H9 (cell line): ENCODE results near the gene DGUOK. TPM values are rescaled to one million over a fixed set of nuclear protein-coding genes. Genes with fewer than 3 reads are reported as not detected.
"Not testable (repeated sequence)": the region's sequence is repeated elsewhere in the genome, so short reads cannot be mapped to it uniquely, and the experiment has no call there.

Experiments used
- DNase-seq: peaks from one replicate; pipeline ENCODE4 v3.0.0-alpha.2; 2017
- H2AFZ ChIP-seq: one replicate; pipeline ENCODE4 v1.6.1; 2013; ENCODE audit warnings: mild to moderate bottlenecking, low read length, control low read depth, moderate library complexity
- H2AK5ac ChIP-seq: 2 replicates; pipeline ENCODE4 v1.6.1; 2013; ENCODE audit warnings: low read length, control low read depth, mixed read lengths; ENCODE audit not compliant: insufficient read length
- H2BK120ac ChIP-seq: one replicate; pipeline ENCODE4 v1.6.1; 2013; ENCODE audit warnings: low read depth, mild to moderate bottlenecking, low read length, control low read depth, inconsistent platforms; ENCODE audit not compliant: poor library complexity, severe bottlenecking
- H2BK12ac ChIP-seq: 2 replicates; pipeline ENCODE4 v1.6.1; 2013; ENCODE audit warnings: low read length, control low read depth, mixed read lengths, low read depth; ENCODE audit not compliant: insufficient read length
- H2BK15ac ChIP-seq: 2 replicates; pipeline ENCODE4 v1.6.1; 2013; ENCODE audit warnings: low read depth, low read length, control low read depth
- H2BK20ac ChIP-seq: one replicate; pipeline ENCODE4 v1.6.1; 2013; ENCODE audit warnings: low read depth, mild to moderate bottlenecking, low read length, control low read depth, inconsistent platforms; ENCODE audit not compliant: poor library complexity, severe bottlenecking
- H2BK5ac ChIP-seq: 2 replicates; pipeline ENCODE4 v1.6.1; 2013; ENCODE audit warnings: low read length, control low read depth, mixed read lengths; ENCODE audit not compliant: insufficient read length
- H3K14ac ChIP-seq: 2 replicates; pipeline ENCODE4 v1.6.1; 2013; ENCODE audit warnings: low read length, control low read depth; ENCODE audit not compliant: insufficient read depth
- H3K18ac ChIP-seq: 2 replicates; pipeline ENCODE4 v1.6.1; 2013; ENCODE audit warnings: low read depth, mild to moderate bottlenecking, mixed read lengths, low read length, control low read depth; ENCODE audit not compliant: insufficient read length
- H3K23ac ChIP-seq: 2 replicates; pipeline ENCODE4 v1.6.1; 2013; ENCODE audit warnings: low read length, control low read depth, mixed read lengths, low read depth; ENCODE audit not compliant: insufficient read length
- H3K23me2 ChIP-seq: 2 replicates; pipeline ENCODE4 v1.6.1; 2013; ENCODE audit warnings: low read depth, mild to moderate bottlenecking, mixed read lengths, low read length, control low read depth; ENCODE audit not compliant: insufficient read length, poor library complexity, severe bottlenecking
- H3K27ac ChIP-seq: 2 replicates; pipeline ENCODE4 v1.5.1; 2013; ENCODE audit warnings: low read length, control low read depth, mixed read lengths, low read depth; ENCODE audit not compliant: insufficient read length
- H3K27me3 ChIP-seq: 2 replicates; pipeline ENCODE4 v1.6.1; 2013; ENCODE audit warnings: low read length, control low read depth, inconsistent platforms; ENCODE audit not compliant: insufficient read depth
- H3K4ac ChIP-seq: 2 replicates; pipeline ENCODE4 v1.6.1; 2013; ENCODE audit warnings: low read depth, mild to moderate bottlenecking, control low read depth, inconsistent platforms, low read length, moderate library complexity
- H3K4me1 ChIP-seq: 2 replicates; pipeline ENCODE4 v1.6.1; 2013; ENCODE audit warnings: low read length, control low read depth, inconsistent platforms; ENCODE audit not compliant: insufficient read depth
- H3K4me2 ChIP-seq: 2 replicates; pipeline ENCODE4 v1.6.1; 2013; ENCODE audit warnings: low read length, control low read depth, mixed read lengths; ENCODE audit not compliant: insufficient read length, insufficient read depth
- H3K56ac ChIP-seq: 2 replicates; pipeline ENCODE4 v1.6.1; 2013; ENCODE audit warnings: low read depth, mild to moderate bottlenecking, mixed read lengths, low read length, control low read depth; ENCODE audit not compliant: insufficient read length
- H3K79me1 ChIP-seq: 2 replicates; pipeline ENCODE4 v1.6.1; 2013; ENCODE audit warnings: low read depth, mild to moderate bottlenecking, moderate library complexity, low read length, control low read depth, inconsistent platforms; ENCODE audit not compliant: insufficient read depth, poor library complexity, severe bottlenecking
- H3K79me2 ChIP-seq: 2 replicates; pipeline ENCODE4 v1.6.1; 2013; ENCODE audit warnings: low read length, control low read depth, inconsistent platforms; ENCODE audit not compliant: insufficient read depth
- H3K9ac ChIP-seq: 2 replicates; pipeline ENCODE4 v1.6.1; 2013; ENCODE audit warnings: low read length, control low read depth, mixed read lengths; ENCODE audit not compliant: insufficient read length; ENCODE audit errors: extremely low read depth
- H3K9me3 ChIP-seq: one replicate; pipeline ENCODE4 v1.6.1; 2013; ENCODE audit warnings: low read depth, low read length, inconsistent platforms; ENCODE audit not compliant: control insufficient read depth
- H3T11ph ChIP-seq: one replicate; pipeline ENCODE4 v1.6.1; 2013; ENCODE audit warnings: mild to moderate bottlenecking, low read length, control low read depth, inconsistent platforms
- H4K20me1 ChIP-seq: one replicate; pipeline ENCODE4 v1.6.1; 2013; ENCODE audit not compliant: control insufficient read depth, insufficient read length, insufficient read depth
- H4K5ac ChIP-seq: 2 replicates; pipeline ENCODE4 v1.6.1; 2013; ENCODE audit warnings: low read depth, mild to moderate bottlenecking, mixed read lengths, low read length, control low read depth; ENCODE audit not compliant: insufficient read length
- H4K8ac ChIP-seq: replicated peaks from 2 replicates; pipeline ENCODE4 v1.6.1; 2013; ENCODE audit warnings: low read length, control low read depth, mixed read lengths, low read depth; ENCODE audit not compliant: insufficient read length
- H4K91ac ChIP-seq: 2 replicates; pipeline ENCODE4 v1.6.1; 2013; ENCODE audit warnings: low read depth, mild to moderate bottlenecking, moderate library complexity, mixed read lengths, low read length, control low read depth; ENCODE audit not compliant: insufficient read length
- H3K27ac Mint-ChIP-seq, 3 experiments: 2 replicates in 2 of 3; 3 replicates in 1 of 3; pipeline ENCODE4 v1.8.0; 2020 to 2021; ENCODE audit warnings: mixed read lengths in 3 of 3, mild to moderate bottlenecking in 1 of 3, moderate library complexity in 1 of 3
- H3K27me3 Mint-ChIP-seq: 2 replicates; pipeline ENCODE4 v1.8.0; 2021; ENCODE audit warnings: low read depth, mild to moderate bottlenecking, moderate library complexity, mixed read lengths
- H3K36me3 Mint-ChIP-seq, 3 experiments: 2 replicates in 2 of 3; 3 replicates in 1 of 3; pipeline ENCODE4 v1.8.0; 2020 to 2021; ENCODE audit warnings: low read depth in 3 of 3, mixed read lengths in 3 of 3; ENCODE audit not compliant: insufficient read depth in 1 of 3
- H3K4me1 Mint-ChIP-seq, 2 experiments: 2 replicates each; pipeline ENCODE4 v1.8.0; 2020; ENCODE audit warnings: mixed read lengths in 2 of 2
- H3K4me3 Mint-ChIP-seq, 2 experiments: 2 replicates in 1 of 2; 3 replicates in 1 of 2; pipeline ENCODE4 v1.8.0; 2020 to 2021; ENCODE audit warnings: mild to moderate bottlenecking in 2 of 2, mixed read lengths in 2 of 2, moderate library complexity in 1 of 2
- H3K9me3 Mint-ChIP-seq, 2 experiments: 2 replicates in 1 of 2; 3 replicates in 1 of 2; pipeline ENCODE4 v1.8.0; 2020; ENCODE audit warnings: mild to moderate bottlenecking in 2 of 2, mixed read lengths in 2 of 2, moderate library complexity in 1 of 2
- CTCF ChIP-seq: fragments of 200-600 bp; sonication (generic); conservative IDR thresholded peaks from 3 replicates; pipeline ENCODE4 v1.8.0; 2021; ENCODE audit warnings: antibody characterized with exemption, mild to moderate bottlenecking
- WGBS: extraction: QIAGEN DNeasy Blood & Tissue Kit; methylation state at CpG from one replicate; pipeline ENCODE4 v1.1.7; 2013; ENCODE audit warnings: missing lambda C conversion rate, low lambda C conversion rate, mixed read lengths; ENCODE audit not compliant: insufficient read length; ENCODE audit errors: extremely low coverage; 5-methylcytosine and 5-hydroxymethylcytosine counted together
- total RNA-seq: library from RNA; stranded (reverse); gene quantifications from 2 replicates; pipeline ENCODE4 v1.2.1, GENCODE V29; 2021

DGUOK gene
- total RNA-seq, 1 experiment from 2014 or later = 98.5 TPM

- H3T11ph ChIP-seq = no peak overlapping the region
- Mint-ChIP-seq H3K4me3 (no peak overlapping the region), H3K27me3 (peaks cover 3% of the 10 kb centered on the region; the same call in 1 of the 2 replicates), H3K4me1 (no peaks in the 10 kb centered on the region), H3K27ac (no peak overlapping the region), H3K9me3 (no peaks in the 10 kb centered on the region), H3K36me3 (no peaks in the 10 kb centered on the region)
- no peak overlapping the region for H2BK5ac ChIP-seq
- no peak overlapping the region for H3K23ac ChIP-seq
- H3K9ac ChIP-seq = no peak overlapping the region
- H3K27ac ChIP-seq = no peak overlapping the region
- H3K56ac ChIP-seq = no peak overlapping the region
- H2BK12ac ChIP-seq = no peak overlapping the region
- H4K5ac ChIP-seq = no peak overlapping the region
- H4K91ac ChIP-seq = no peak overlapping the region
- no peak overlapping the region for H3K14ac ChIP-seq
- no peaks in the 10 kb centered on the region for H3K79me2 ChIP-seq
- H3K4me2 ChIP-seq = no peak overlapping the region
- no peak for TF ChIP-seq CTCF
- no peak overlapping the region for H2AK5ac ChIP-seq
- H3K4ac ChIP-seq = no peak overlapping the region
- no peak overlapping the region for H3K18ac ChIP-seq
- H3K79me1 ChIP-seq = no peaks in the 10 kb centered on the region
- no peak overlapping the region for H2BK120ac ChIP-seq
- H4K20me1 ChIP-seq = no peaks in the 10 kb centered on the region
- no peak overlapping the region for H4K8ac ChIP-seq
- no peaks in the 10 kb centered on the region for H3K23me2 ChIP-seq
- no CpG with 5 or more reads among the region's 9 CpGs for WGBS
- no peak overlapping the region for H2AFZ ChIP-seq
- H2BK15ac ChIP-seq = no peak overlapping the region
- H3K27me3 ChIP-seq = no peaks in the 10 kb centered on the region
- no peaks in the 10 kb centered on the region for H3K4me1 ChIP-seq
- DNase-seq = no peak
- no peaks in the 10 kb centered on the region for H3K9me3 ChIP-seq
- H2BK20ac ChIP-seq = no peak overlapping the region
Measured at GRCh38 chr2:73877071-73877802, 49.4 kb upstream of the DGUOK start.

- not testable (repeated sequence) for H4K8ac ChIP-seq, H3K4ac ChIP-seq, H2BK5ac ChIP-seq, H3K27ac ChIP-seq, H2BK15ac ChIP-seq, H2BK20ac ChIP-seq, H3K4me3 Mint-ChIP-seq, H3K36me3 Mint-ChIP-seq, H3K23me2 ChIP-seq, H3K27ac Mint-ChIP-seq, H2AK5ac ChIP-seq, H3K4me2 ChIP-seq, H3K9ac ChIP-seq, H3K23ac ChIP-seq, H2AFZ ChIP-seq, H3K79me2 ChIP-seq, H3T11ph ChIP-seq, H3K9me3 Mint-ChIP-seq, H4K5ac ChIP-seq, H3K56ac ChIP-seq, H3K27me3 ChIP-seq, H3K4me1 Mint-ChIP-seq, H3K27me3 Mint-ChIP-seq, H3K79me1 ChIP-seq, H3K4me1 ChIP-seq, H2BK120ac ChIP-seq, H3K9me3 ChIP-seq, DNase-seq, H2BK12ac ChIP-seq, H3K18ac ChIP-seq, H4K91ac ChIP-seq, H3K14ac ChIP-seq, H4K20me1 ChIP-seq
- no CpG with 5 or more reads among the region's 5 CpGs for WGBS
Measured at GRCh38 chr2:73877984-73878383, 48.7 kb upstream of the DGUOK start.
